Lower leg skin (tissue), 4 donors: ENCODE results near the gene SLCO1C1. TPM values are rescaled to one million over a fixed set of nuclear protein-coding genes. Genes with fewer than 3 reads are reported as not detected.
"Not testable (repeated sequence)": the region's sequence is repeated elsewhere in the genome, so short reads cannot be mapped to it uniquely, and the experiment has no call there.

ENCODE experiments used
- DNase-seq, 2 donors: peaks; one replicate each; pipeline ENCODE4 v3.0.0-alpha.2; 2019; ENCODE audit warnings: low spot score in 2 of 2
- H3K4me3 ChIP-seq: fragments of 200-600 bp; sonication (generic); 2 replicates; pipeline ENCODE4 v1.5.1; 2017; ENCODE audit warnings: mild to moderate bottlenecking, low read depth; ENCODE audit not compliant: poor library complexity, severe bottlenecking
- CTCF ChIP-seq, 3 donors: fragments of 450-650 bp; IDR thresholded peaks; one replicate each; pipeline ENCODE4 v1.5.1; 2016; ENCODE audit warnings: antibody characterized with exemption in 3 of 3, mild to moderate bottlenecking in 3 of 3, moderate library complexity in 2 of 3
- POLR2A ChIP-seq, 2 donors: fragments of 450-650 bp; IDR thresholded peaks; one replicate each; pipeline ENCODE4 v1.6.1; 2016 to 2017; ENCODE audit warnings: antibody characterized with exemption in 2 of 2, mild to moderate bottlenecking in 1 of 2, moderate library complexity in 1 of 2
- WGBS, 2 donors: methylation state at CpG; one replicate each; pipeline ENCODE4 v1.1.5; 2018; 5-methylcytosine and 5-hydroxymethylcytosine counted together
- intact Hi-C: fragments of 100-400 bp; cut with DNase I; formaldehyde crosslinking; loops from one replicate; pipeline ENCODE4 v1.15.0; 2023; ENCODE audit warnings: low total_unique reads
- total RNA-seq, 4 donors: library from RNA; depleted of rRNA; stranded (reverse); fragments of >200 nt; gene quantifications; one replicate each; pipeline ENCODE4 v1.1.0, GENCODE V29; 2016

The SLCO1C1 gene
- total RNA-seq, 4 donors from 2014 or later: not detected

GRCh38 chr12:20777420-20777819 lies 82.3 kb downstream of the SLCO1C1 start:
- WGBS, 2 donors: 71 to 81% methylated on average over 9 to 15 of the region's 20 CpGs

GRCh38 chr12:20778969-20779368 lies 83.8 kb downstream of the SLCO1C1 start:
- no peak overlapping the region for H3K4me3 ChIP-seq
- DNase-seq: no peak
- TF ChIP-seq POLR2A (IDR thresholded peaks at IDR 0.05) (no peak), CTCF (IDR thresholded peaks at IDR 0.05) (no peak)
- intact Hi-C loops: no loop called here
- 86 to 95% methylated on average over 2 of the region's 2 CpGs for WGBS, 2 donors

More at GRCh38 chr12:20777420-20777819, 82.3 kb downstream of the SLCO1C1 start:
- DNase-seq: no peak
- H3K4me3 ChIP-seq: no peak overlapping the region
- intact Hi-C loops: no loop called here
- TF ChIP-seq POLR2A (IDR thresholded peaks at IDR 0.05) (no peak), CTCF (IDR thresholded peaks at IDR 0.05) (no peak)

GRCh38 chr12:20779971-20780370 lies 84.8 kb downstream of the SLCO1C1 start:
- 50 to 56% methylated on average over 3 of the region's 3 CpGs for WGBS, 2 donors
- DNase-seq, intact Hi-C loops, H3K4me3 ChIP-seq: not testable (repeated sequence)

GRCh38 chr12:20783796-20784357 lies 88.7 kb downstream of the SLCO1C1 start:
- DNase-seq, H3K4me3 ChIP-seq, intact Hi-C loops: not testable (repeated sequence)
- 93 to 97% methylated on average over 9 to 10 of the region's 13 CpGs for WGBS, 2 donors

GRCh38 chr12:20792971-20793370 lies 97.8 kb downstream of the SLCO1C1 start:
- TF ChIP-seq CTCF (IDR thresholded peaks at IDR 0.05) (no peak), POLR2A (IDR thresholded peaks at IDR 0.05) (no peak)
- intact Hi-C loops: no loop called here
- no peak for DNase-seq
- WGBS, 2 donors: 93 to 96% methylated on average over 1 of the region's 1 CpG
- no peak overlapping the region for H3K4me3 ChIP-seq

GRCh38 chr12:20798554-20798953 lies 103.4 kb downstream of the SLCO1C1 start:
- TF ChIP-seq POLR2A (IDR thresholded peaks at IDR 0.05) (no peak), CTCF (IDR thresholded peaks at IDR 0.05) (no peak)

GRCh38 chr12:20800160-20800559 lies 105.0 kb downstream of the SLCO1C1 start:
- H3K4me3 ChIP-seq: no peak overlapping the region
- intact Hi-C loops: no loop called here
- no peak for DNase-seq
- WGBS, 2 donors: 86 to 88% methylated on average over 1 of the region's 1 CpG
- TF ChIP-seq POLR2A (IDR thresholded peaks at IDR 0.05) (no peak), CTCF (IDR thresholded peaks at IDR 0.05) (no peak)

More at GRCh38 chr12:20798554-20798953, 103.4 kb downstream of the SLCO1C1 start:
- H3K4me3 ChIP-seq: no peak overlapping the region
- intact Hi-C loops: no loop called here
- no peak for DNase-seq
- 18 to 32% methylated on average over 1 of the region's 1 CpG for WGBS, 2 donors
